Hepatocyte (in vitro differentiated cells): Measurements from ENCODE around the gene ENOSF1. TPM values are rescaled to one million over a fixed set of nuclear protein-coding genes. Genes with fewer than 3 reads are reported as not detected.

Experiments used
- DNase-seq: peaks from one replicate; pipeline ENCODE4 v3.0.0-alpha.2; 2016; ENCODE audit warnings: low spot score
- H2AFZ ChIP-seq: fragments of 200-600 bp; sonication (generic); 2 replicates; pipeline ENCODE4 v1.6.0; 2016; ENCODE audit warnings: antibody characterized with exemption, mild to moderate bottlenecking
- H3K27ac ChIP-seq: fragments of 200-600 bp; sonication (generic); 2 replicates; pipeline ENCODE4 v1.5.1; 2016; ENCODE audit warnings: mild to moderate bottlenecking
- H3K27me3 ChIP-seq: fragments of 200-600 bp; sonication (generic); 2 replicates; pipeline ENCODE4 v1.6.1; 2016
- H3K36me3 ChIP-seq: fragments of 200-600 bp; sonication (generic); replicated peaks from 2 replicates; pipeline ENCODE4 v1.5.1; 2016; ENCODE audit warnings: low read depth; ENCODE audit not compliant: insufficient read depth
- H3K4me1 ChIP-seq: fragments of 200-600 bp; sonication (generic); 2 replicates; pipeline ENCODE4 v1.5.1; 2016; ENCODE audit warnings: mild to moderate bottlenecking, moderate library complexity; ENCODE audit not compliant: insufficient read depth
- H3K4me2 ChIP-seq: fragments of 200-600 bp; sonication (generic); 2 replicates; pipeline ENCODE4 v1.6.0; 2016
- H3K4me3 ChIP-seq: fragments of 200-600 bp; sonication (generic); 2 replicates; pipeline ENCODE4 v1.5.1; 2016; ENCODE audit warnings: mild to moderate bottlenecking
- H3K79me2 ChIP-seq: fragments of 200-600 bp; sonication (generic); 2 replicates; pipeline ENCODE4 v1.6.0; 2017; ENCODE audit warnings: mild to moderate bottlenecking
- H3K9me2 ChIP-seq: fragments of 200-600 bp; sonication (generic); replicated peaks from 2 replicates; pipeline ENCODE4 v1.6.0; 2017; ENCODE audit warnings: mild to moderate bottlenecking; ENCODE audit not compliant: insufficient read depth
- H3K9me3 ChIP-seq: fragments of 200-600 bp; sonication (generic); 2 replicates; pipeline ENCODE4 v1.5.1; 2016; ENCODE audit warnings: low read depth, mild to moderate bottlenecking
- H4K20me1 ChIP-seq: fragments of 200-600 bp; sonication (generic); 2 replicates; pipeline ENCODE4 v1.6.0; 2016; ENCODE audit warnings: mild to moderate bottlenecking; ENCODE audit not compliant: insufficient read depth, poor library complexity, severe bottlenecking
- EZH2 ChIP-seq: fragments of 200-600 bp; sonication (generic); IDR thresholded peaks from 2 replicates; pipeline ENCODE4 v1.6.1; 2016; ENCODE audit warnings: antibody characterized with exemption, mild to moderate bottlenecking, borderline replicate concordance
- EZH2phosphoT487 ChIP-seq: fragments of 200-600 bp; sonication (generic); IDR thresholded peaks from one replicate; pipeline ENCODE4 v1.6.1; 2018; ENCODE audit warnings: antibody characterized with exemption, mild to moderate bottlenecking, low read depth, moderate library complexity; ENCODE audit not compliant: unreplicated experiment, severe bottlenecking
- WGBS: methylation state at CpG from one replicate; pipeline ENCODE4 v1.1.6; 2016; ENCODE audit warnings: low lambda C conversion rate; ENCODE audit errors: missing lambda C conversion rate; 5-methylcytosine and 5-hydroxymethylcytosine counted together
- polyA plus RNA-seq: library from polyadenylated mRNA; unstranded; fragments of >200 nt; fragmentation: Nextera tagmentation; extraction: Ambion mirVana; gene quantifications from 2 replicates; pipeline ENCODE4 v1.2.1, GENCODE V29; 2016
- total RNA-seq: library from RNA; depleted of rRNA; stranded (reverse); fragments of >200 nt; gene quantifications from 2 replicates; pipeline ENCODE4 v1.2.3, GENCODE V29; 2014
- TF ChIP-seq, protein P1 (sequence below): fragments of 200-600 bp; sonication (generic); IDR thresholded peaks from 2 replicates; pipeline ENCODE4 v1.5.1; 2016; ENCODE audit warnings: antibody characterized with exemption, mild to moderate bottlenecking; ENCODE audit not compliant: poor library complexity

The ENOSF1 gene
- total and polyA plus RNA-seq, 2 experiments from 2014 or later, result 41.6 to 44.5 TPM

- Histone ChIP-seq H3K27me3 (no peaks in the 10 kb centered on the region), H3K27ac (no peak overlapping the region), H4K20me1 (no peaks in the 10 kb centered on the region), H3K36me3 (no peaks in the 10 kb centered on the region), H3K9me2 (no peaks in the 10 kb centered on the region), H3K4me2 (no peak overlapping the region), H3K79me2 (peaks cover 8% of the 10 kb centered on the region), H2AFZ (no peak overlapping the region), H3K9me3 (no peaks in the 10 kb centered on the region), H3K4me3 (no peak overlapping the region), H3K4me1 (peaks cover 7% of the 10 kb centered on the region)
- WGBS, result 93% methylated on average over 1 of the region's 1 CpG
- no peak for DNase-seq
- TF ChIP-seq EZH2phosphoT487 (no peak), EZH2 (no peak)
- TF ChIP-seq, protein P1, sequence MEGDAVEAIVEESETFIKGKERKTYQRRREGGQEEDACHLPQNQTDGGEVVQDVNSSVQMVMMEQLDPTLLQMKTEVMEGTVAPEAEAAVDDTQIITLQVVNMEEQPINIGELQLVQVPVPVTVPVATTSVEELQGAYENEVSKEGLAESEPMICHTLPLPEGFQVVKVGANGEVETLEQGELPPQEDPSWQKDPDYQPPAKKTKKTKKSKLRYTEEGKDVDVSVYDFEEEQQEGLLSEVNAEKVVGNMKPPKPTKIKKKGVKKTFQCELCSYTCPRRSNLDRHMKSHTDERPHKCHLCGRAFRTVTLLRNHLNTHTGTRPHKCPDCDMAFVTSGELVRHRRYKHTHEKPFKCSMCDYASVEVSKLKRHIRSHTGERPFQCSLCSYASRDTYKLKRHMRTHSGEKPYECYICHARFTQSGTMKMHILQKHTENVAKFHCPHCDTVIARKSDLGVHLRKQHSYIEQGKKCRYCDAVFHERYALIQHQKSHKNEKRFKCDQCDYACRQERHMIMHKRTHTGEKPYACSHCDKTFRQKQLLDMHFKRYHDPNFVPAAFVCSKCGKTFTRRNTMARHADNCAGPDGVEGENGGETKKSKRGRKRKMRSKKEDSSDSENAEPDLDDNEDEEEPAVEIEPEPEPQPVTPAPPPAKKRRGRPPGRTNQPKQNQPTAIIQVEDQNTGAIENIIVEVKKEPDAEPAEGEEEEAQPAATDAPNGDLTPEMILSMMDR, result no peak
Measured at GRCh38 chr18:715626-716025, 3.2 kb upstream of the ENOSF1 start.

GRCh38 chr18:713135-713490 is 683 bp upstream of the ENOSF1 start:
- Histone ChIP-seq H4K20me1 (no peaks in the 10 kb centered on the region), H3K9me3 (no peaks in the 10 kb centered on the region), H3K9me2 (no peaks in the 10 kb centered on the region), H3K4me1 (peaks cover 13% of the 10 kb centered on the region), H3K4me2 (peak overlapping the region; percentile 83), H3K36me3 (no peaks in the 10 kb centered on the region), H3K27ac (no peak overlapping the region), H3K79me2 (peaks cover 33% of the 10 kb centered on the region), H3K27me3 (no peaks in the 10 kb centered on the region), H3K4me3 (peak overlapping the region; percentile 68), H2AFZ (peak overlapping the region; percentile 92)
- WGBS, result 93% methylated on average over 23 of the region's 23 CpGs
- TF ChIP-seq EZH2 (no peak), EZH2phosphoT487 (no peak)
- TF ChIP-seq, protein P1, result no peak
- DNase-seq, result no peak

DNA sequence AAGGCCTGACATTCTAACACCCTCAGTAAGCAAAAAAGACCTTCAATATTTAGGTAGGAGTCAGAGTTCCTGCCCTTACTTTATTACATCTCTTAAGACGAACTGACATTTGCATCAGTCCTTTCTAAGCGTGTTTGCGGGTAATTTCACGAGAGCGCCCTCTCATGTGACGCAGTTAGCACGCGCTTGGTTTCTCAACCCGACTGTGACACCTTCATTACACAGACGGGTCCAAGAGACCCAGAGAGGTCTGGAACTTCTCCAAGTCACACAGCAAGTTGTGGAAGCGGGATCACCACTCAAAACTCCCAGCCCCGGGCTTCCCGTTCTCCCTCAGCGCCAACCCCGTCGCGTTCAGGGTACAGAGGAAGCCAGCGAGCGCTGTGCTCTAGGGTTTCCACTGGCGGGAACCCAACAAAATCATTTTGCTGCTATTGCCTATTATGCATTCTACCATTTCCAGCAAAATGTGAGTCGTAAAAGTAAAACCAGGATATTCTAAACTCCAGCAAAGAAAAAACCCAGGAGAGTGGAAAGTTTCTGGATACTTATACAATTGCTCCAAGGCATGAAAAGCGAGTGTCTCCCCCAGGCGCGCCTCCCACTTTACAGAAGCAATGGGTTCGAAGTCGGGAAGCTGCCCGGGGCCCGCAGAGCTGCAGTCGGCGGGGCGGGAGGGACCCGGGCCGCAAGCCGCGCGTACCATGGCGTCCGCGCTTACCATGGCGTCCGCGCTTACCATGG is 601 bp downstream of the ENOSF1 start:
- Histone ChIP-seq H3K4me2 (peak overlapping the region; percentile 83), H3K4me3 (peak overlapping the region; percentile 68), H3K79me2 (peaks cover 40% of the 10 kb centered on the region), H3K4me1 (peaks cover 13% of the 10 kb centered on the region), H3K27ac (peak overlapping the region; percentile 83), H2AFZ (peak overlapping the region; percentile 92), H4K20me1 (peaks cover 3% of the 10 kb centered on the region), H3K9me3 (no peaks in the 10 kb centered on the region), H3K27me3 (no peaks in the 10 kb centered on the region), H3K9me2 (no peaks in the 10 kb centered on the region), H3K36me3 (no peaks in the 10 kb centered on the region)
- peak; percentile 87 for DNase-seq
- WGBS, result 1% methylated on average over 38 of the region's 42 CpGs
- TF ChIP-seq EZH2 (no peak), EZH2phosphoT487 (no peak)
- TF ChIP-seq, protein P1, result peak; percentile 6
